Stimulated activated CD8-positive, alpha-beta memory T cell treated with anti-CD3 and anti-CD28 coated beads, Interleukin-7, amount 100 ng/mL, for 48 hours (primary cell): ENCODE measurements around the gene HIVEP3.
"Not testable (repeated sequence)": the region's sequence is repeated elsewhere in the genome, so short reads cannot be mapped to it uniquely, and the experiment has no call there.

Experiments used
- DNase-seq, 2 donors: peaks; one replicate each; pipeline ENCODE4 v3.0.0-alpha.2; 2020; ENCODE audit warnings: low read depth in 1 of 2; ENCODE audit errors: extremely low read depth in 1 of 2

The HIVEP3 gene

GRCh38 chr1:41918450-41919043 lies at the start of gene HIVEP3:
Gene HIVEP3, minus strand, starts transcription at chr1:41918922.
- no peak for DNase-seq

GRCh38 chr1:41964400-41964799 lies 45.7 kb upstream of the HIVEP3 start:
- DNase-seq: no peak

- DNase-seq: no peak
These were observed 44.9 kb upstream of the HIVEP3 start for GRCh38 chr1:41963636-41964035.

GRCh38 chr1:41958015-41958673 lies 39.4 kb upstream of the HIVEP3 start:
- no peak for DNase-seq

GRCh38 chr1:41957568-41957967 lies 38.8 kb upstream of the HIVEP3 start:
- DNase-seq: no peak

- no peak for DNase-seq
These were observed 36.9 kb upstream of the HIVEP3 start for GRCh38 chr1:41955461-41956159.

- DNase-seq: no peak
These were observed 35.8 kb upstream of the HIVEP3 start for GRCh38 chr1:41954533-41954944.

- DNase-seq: no peak
These were observed 34.6 kb upstream of the HIVEP3 start for GRCh38 chr1:41953291-41953690.

- DNase-seq: no peak
These were observed 33.5 kb upstream of the HIVEP3 start for GRCh38 chr1:41952208-41952607.

- DNase-seq: not testable (repeated sequence)
These were observed 32.8 kb upstream of the HIVEP3 start for GRCh38 chr1:41951492-41951891.

GRCh38 chr1:41950820-41951219 lies 32.1 kb upstream of the HIVEP3 start:
- no peak for DNase-seq

- DNase-seq: not testable (repeated sequence)
These were observed 27.2 kb upstream of the HIVEP3 start for GRCh38 chr1:41945946-41946345.

- no peak for DNase-seq
These were observed 25.0 kb upstream of the HIVEP3 start for GRCh38 chr1:41943717-41944116.

- DNase-seq: no peak
These were observed 23.6 kb upstream of the HIVEP3 start for GRCh38 chr1:41942278-41942677.

- DNase-seq: no peak
These were observed 22.7 kb upstream of the HIVEP3 start for GRCh38 chr1:41941381-41941780.

- DNase-seq: no peak
These were observed 20.5 kb upstream of the HIVEP3 start for GRCh38 chr1:41939194-41939593.

GRCh38 chr1:41936107-41936506 lies 17.4 kb upstream of the HIVEP3 start:
- no peak for DNase-seq

GRCh38 chr1:41935226-41935625 lies 16.5 kb upstream of the HIVEP3 start:
- DNase-seq: no peak

- no peak for DNase-seq
These were observed 14.4 kb upstream of the HIVEP3 start for GRCh38 chr1:41933106-41933505.

- DNase-seq: no peak
These were observed 12.9 kb upstream of the HIVEP3 start for GRCh38 chr1:41931578-41931977.

- no peak for DNase-seq
These were observed 8.4 kb upstream of the HIVEP3 start for GRCh38 chr1:41927118-41927517.

GRCh38 chr1:41925712-41926111 lies 7.0 kb upstream of the HIVEP3 start:
- DNase-seq: no peak
